HG02763 (cell line): ENCODE results near the gene ZNF223.

ENCODE experiments used
- ATAC-seq: cut with Tn5 transposase; IDR thresholded peaks from one replicate; pipeline ENCODE4 v1.9.1; 2021; ENCODE audit warnings: mild to moderate bottlenecking, moderate library complexity; ENCODE audit not compliant: unreplicated experiment

Gene ZNF223

GRCh38 chr19:44051650-44052402 is at the start of gene ZNF223:
TSS of gene ZNF223 (plus strand) at chr19:44052036. CDS start at chr19:44055177, 3,141 bp downstream.
- peak; percentile 78 for ATAC-seq

GRCh38 chr19:44002212-44002565 is 49.6 kb upstream of the ZNF223 start:
- no peak for ATAC-seq

GRCh38 chr19:44002566-44003460 is 49.0 kb upstream of the ZNF223 start, which contains the start of gene ZNF230:
TSS of gene ZNF230 (plus strand) at chr19:44002957. CDS start at chr19:44007079, 4,122 bp downstream.
- peak; percentile 96 for ATAC-seq

GRCh38 chr19:44003461-44004009 is 48.3 kb upstream of the ZNF223 start:
- no peak for ATAC-seq

- no peak for ATAC-seq
These were observed 45.9 kb upstream of the ZNF223 start for GRCh38 chr19:44005973-44006372.

- ATAC-seq: no peak
These were observed 44.4 kb upstream of the ZNF223 start for GRCh38 chr19:44007473-44007872.

- ATAC-seq: no peak
These were observed 41.4 kb upstream of the ZNF223 start for GRCh38 chr19:44010468-44010867.

- ATAC-seq: no peak
These were observed 32.3 kb upstream of the ZNF223 start for GRCh38 chr19:44019498-44019897.

- no peak for ATAC-seq
These were observed 30.6 kb upstream of the ZNF223 start for GRCh38 chr19:44021221-44021620.

GRCh38 chr19:44024900-44025216 is 27.0 kb upstream of the ZNF223 start:
- no peak for ATAC-seq

GRCh38 chr19:44025217-44025936 is 26.5 kb upstream of the ZNF223 start, which contains the start of gene ZNF222:
TSS of gene ZNF222 (plus strand) at chr19:44025379. CDS start at chr19:44025437, 58 bp downstream.
- peak; percentile 82 for ATAC-seq

GRCh38 chr19:44026622-44027021 is 25.2 kb upstream of the ZNF223 start:
- no peak for ATAC-seq

- ATAC-seq: no peak
These were observed 19.7 kb upstream of the ZNF223 start for GRCh38 chr19:44032001-44032610.

GRCh38 chr19:44042147-44042546 is 9.7 kb upstream of the ZNF223 start:
- no peak for ATAC-seq

- ATAC-seq: no peak
These were observed 841 bp upstream of the ZNF223 start for GRCh38 chr19:44050740-44051649.

GRCh38 chr19:44055870-44056269 is 4.0 kb downstream of the ZNF223 start:
- ATAC-seq: no peak

- no peak for ATAC-seq
These were observed 7.4 kb downstream of the ZNF223 start for GRCh38 chr19:44059229-44059628.

- ATAC-seq: no peak
These were observed 9.2 kb downstream of the ZNF223 start for GRCh38 chr19:44061038-44061437.

GRCh38 chr19:44066305-44066704 is 14.5 kb downstream of the ZNF223 start:
- ATAC-seq: no peak

- no peak for ATAC-seq
These were observed 17.6 kb downstream of the ZNF223 start for GRCh38 chr19:44069415-44069814.
